GM19240 (cell line): Measurements from ENCODE around the gene C4orf50.

Experiments
- DNase-seq: peaks from one replicate; pipeline ENCODE4 v3.0.0; 2011; ENCODE audit warnings: low spot score; ENCODE audit not compliant: insufficient read length

C4orf50 gene

DNA sequence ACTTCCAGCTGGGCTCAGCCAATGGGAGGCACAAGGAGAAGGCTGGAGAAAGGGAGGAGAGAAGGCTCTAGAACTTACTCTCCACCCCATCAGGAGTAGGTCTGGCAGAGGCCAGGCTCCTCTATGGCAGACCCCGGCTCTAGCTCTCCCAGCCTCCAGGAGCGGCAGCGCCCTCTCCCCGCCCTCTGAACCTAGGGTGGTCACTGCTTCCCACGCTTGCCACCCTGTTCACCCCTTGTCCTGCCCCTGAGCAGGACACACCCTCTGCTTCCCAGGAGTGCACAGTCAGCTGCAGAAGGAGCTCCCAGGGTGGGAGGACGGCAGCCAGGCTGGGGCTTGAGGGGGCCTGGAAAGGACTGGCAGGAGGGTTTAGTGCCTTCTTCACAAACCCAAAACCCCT, 72.3 kb downstream of the C4orf50 start:
- no peak for DNase-seq

DNA sequence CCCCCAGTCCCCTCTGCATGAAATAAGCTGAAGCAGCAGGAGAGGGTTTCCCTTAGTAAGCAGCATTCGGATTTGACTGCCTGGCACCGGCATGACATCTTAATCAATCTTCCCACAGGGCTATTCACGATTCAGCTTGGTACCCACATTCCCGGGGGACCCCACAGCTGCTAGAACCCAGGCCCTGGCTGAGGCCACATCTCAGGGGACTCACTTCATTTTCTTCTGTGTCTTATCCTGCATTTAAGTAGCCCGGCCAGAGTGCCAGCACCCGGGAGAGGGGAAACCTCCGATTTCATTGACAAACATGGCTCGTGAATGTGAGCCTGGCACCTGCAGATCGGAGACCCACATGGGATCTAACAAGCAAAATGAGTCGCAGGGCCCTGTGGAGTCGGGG, 73.1 kb downstream of the C4orf50 start:
- no peak for DNase-seq

DNA sequence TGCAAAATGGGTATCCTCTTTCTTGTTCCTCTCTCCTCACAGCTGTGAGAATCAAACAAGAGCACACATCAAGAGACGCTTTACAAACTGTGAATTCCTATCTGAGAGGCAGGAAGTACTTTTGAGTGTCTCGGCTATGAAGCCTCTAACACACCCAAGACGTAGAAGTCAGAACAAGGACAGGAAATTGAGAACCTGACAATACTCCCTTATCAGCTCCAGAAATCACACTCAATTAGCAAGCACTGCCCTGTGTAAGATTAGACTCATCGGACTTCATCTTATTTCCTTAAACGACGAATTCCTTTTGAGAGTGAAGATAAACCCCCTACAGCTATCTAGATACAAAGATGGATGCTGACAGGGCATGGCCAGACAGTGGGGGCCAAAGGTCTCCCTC, 74.7 kb downstream of the C4orf50 start:
- no peak for DNase-seq

GRCh38 chr4:5942947-5943346, 75.3 kb downstream of the C4orf50 start:
- DNase-seq: no peak

- DNase-seq: no peak
Measured at GRCh38 chr4:5941601-5942000, 76.6 kb downstream of the C4orf50 start.

GRCh38 chr4:5940470-5941203, 77.6 kb downstream of the C4orf50 start:
- no peak for DNase-seq

DNA sequence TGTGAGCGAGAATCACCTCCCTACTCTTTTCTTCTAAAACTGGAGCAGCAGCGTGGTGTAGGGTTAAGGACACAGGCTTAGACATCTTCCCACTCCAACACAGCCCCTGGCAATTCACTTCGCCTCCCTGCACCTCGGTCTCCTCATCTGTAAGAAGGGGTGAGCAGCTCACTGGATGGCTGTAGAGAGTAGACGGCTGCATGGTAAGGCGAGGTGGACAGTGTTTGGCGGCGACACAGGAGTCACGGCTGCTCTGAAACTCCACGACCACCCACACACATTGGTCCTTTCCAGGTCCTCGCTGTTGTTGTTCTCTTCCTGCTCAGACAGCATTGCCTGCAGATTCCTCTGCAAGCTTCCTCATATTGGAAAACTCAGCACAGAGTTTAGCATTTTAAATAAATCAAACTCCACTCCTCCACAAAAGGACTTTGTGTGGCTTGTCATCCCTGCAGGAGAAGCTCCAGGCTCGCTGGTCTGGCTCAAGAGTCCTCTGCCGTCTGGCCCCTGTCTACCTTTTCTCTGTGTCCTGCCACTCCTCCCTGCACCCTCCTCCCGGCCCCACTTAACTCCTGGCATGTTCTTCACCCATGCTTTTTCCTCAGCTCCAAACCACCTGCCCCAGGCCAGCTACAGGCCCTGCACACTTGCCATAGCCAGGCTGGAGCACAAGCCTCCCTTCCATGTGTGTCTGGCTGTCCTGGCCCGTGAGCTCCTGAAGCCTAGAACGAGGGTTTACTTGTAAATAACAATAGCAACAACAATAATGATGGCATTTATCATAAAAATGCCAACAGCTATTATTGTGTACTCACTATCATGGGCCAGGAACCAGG, 84.0 kb downstream of the C4orf50 start:
- no peak for DNase-seq

DNA sequence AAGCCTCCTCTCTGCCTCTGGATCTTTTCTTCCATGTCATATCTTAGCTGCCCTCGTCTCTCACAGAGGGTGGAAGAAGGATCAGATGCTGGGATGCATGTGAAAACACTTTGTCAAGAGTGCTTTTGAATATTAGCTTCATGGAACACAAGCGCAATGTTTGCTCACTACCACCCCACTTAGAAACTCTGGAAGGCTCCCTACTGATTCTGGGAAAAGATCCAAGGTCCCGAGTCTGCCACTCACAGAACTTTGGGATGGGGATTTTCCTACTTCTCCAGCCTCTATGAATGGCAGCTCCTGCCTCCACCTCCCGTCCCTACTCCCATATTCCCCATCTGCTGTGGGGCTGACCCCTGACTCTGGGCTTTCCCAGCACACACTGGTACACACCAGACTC, 85.1 kb downstream of the C4orf50 start:
- DNase-seq: no peak

- DNase-seq: no peak
Measured at GRCh38 chr4:5932035-5932568, 86.1 kb downstream of the C4orf50 start.

GRCh38 chr4:5931526-5931925, 86.7 kb downstream of the C4orf50 start:
- DNase-seq: no peak

DNA sequence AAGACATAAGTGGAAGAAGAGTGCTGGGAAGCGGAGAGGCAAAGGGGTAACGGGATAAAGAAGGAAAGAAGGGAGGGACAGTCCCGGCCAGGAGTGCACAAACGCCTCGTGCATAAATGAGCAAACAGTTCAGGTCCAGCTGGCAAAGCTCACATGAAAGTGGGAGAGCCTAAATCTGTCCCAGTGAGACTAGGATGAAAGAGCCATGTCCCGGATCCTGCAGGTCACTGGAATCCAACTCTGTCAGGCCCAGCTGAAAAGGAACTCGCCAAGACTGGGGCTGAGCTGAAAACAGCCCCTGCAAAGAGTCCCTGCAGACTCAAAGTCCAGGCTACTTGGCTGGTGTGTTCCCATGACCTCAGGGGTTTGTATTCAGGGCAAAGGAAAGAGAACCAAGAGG, 87.4 kb downstream of the C4orf50 start:
- DNase-seq: no peak

DNA sequence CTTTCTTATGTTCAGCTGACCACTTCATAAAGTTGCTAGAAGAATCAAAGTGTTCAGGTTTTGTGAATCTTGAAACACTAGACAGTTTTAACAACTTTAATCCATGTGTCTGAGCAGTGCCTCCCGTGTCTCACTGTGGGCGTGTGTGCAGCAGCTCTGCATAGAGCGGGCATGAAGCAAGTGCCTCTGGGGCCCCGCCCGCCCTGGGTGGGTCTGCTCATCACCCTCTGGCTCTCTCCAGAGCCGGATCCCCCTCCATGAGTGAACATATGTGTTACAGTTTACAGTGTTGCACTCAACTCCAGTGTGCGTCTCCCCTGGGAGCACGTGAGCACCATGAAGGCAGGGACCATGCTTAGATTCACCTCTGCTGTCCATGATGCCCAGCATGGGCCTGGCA, 87.8 kb downstream of the C4orf50 start:
- no peak for DNase-seq

DNA sequence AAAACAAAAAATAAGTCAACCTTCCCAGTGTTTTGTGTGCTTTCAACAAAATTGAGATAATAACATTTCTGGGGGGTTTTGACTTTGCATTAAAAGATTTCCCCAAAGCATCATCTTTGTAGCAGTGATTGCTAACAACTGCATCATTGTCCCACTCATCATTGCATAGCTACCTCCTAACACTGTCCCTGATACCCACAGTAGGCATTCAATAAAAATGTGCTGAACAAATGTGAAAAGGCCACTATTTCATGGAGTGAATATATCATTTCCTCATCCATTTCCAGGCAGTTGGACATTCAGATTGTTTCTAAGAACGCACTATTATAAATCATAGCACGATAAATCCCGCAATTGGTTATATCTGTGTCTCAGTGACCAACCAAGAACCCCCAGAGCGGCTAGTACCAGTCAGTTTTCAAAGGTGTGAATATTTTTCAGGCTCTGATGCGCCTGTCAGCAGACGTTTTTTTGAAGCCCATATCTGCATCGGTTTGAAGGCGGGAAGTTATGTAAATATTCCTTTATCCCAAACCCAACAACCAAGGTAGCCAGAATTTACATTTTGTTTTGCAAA, 89.3 kb downstream of the C4orf50 start:
- DNase-seq: no peak

- DNase-seq: no peak
Measured at GRCh38 chr4:5928274-5928673, 90.0 kb downstream of the C4orf50 start.

- no peak for DNase-seq
Measured at GRCh38 chr4:5927747-5928146, 90.5 kb downstream of the C4orf50 start.

GRCh38 chr4:5927116-5927515, 91.1 kb downstream of the C4orf50 start:
- no peak for DNase-seq

- DNase-seq: no peak
Measured at GRCh38 chr4:5926598-5926997, 91.6 kb downstream of the C4orf50 start.

- no peak for DNase-seq
Measured at GRCh38 chr4:5925419-5926200, 92.6 kb downstream of the C4orf50 start.

GRCh38 chr4:5924461-5925125, 93.6 kb downstream of the C4orf50 start:
- DNase-seq: no peak

GRCh38 chr4:5923376-5923775, 94.9 kb downstream of the C4orf50 start:
- DNase-seq: no peak

GRCh38 chr4:5922556-5922955, 95.7 kb downstream of the C4orf50 start:
- DNase-seq: no peak
